Esophagus muscularis mucosa (tissue), 4 donors: Measurements from ENCODE around the gene ACTC1.

Experiments
- EP300 ChIP-seq: sonication (generic); formaldehyde crosslinking; IDR thresholded peaks from one replicate; pipeline ENCODE4 v1.6.1; 2017; ENCODE audit warnings: antibody characterized with exemption
- POLR2A ChIP-seq: fragments of 450-650 bp; IDR thresholded peaks from one replicate; pipeline ENCODE4 v1.6.1; 2017; ENCODE audit warnings: antibody characterized with exemption, moderate library complexity, mild to moderate bottlenecking, low read depth
- TF ChIP-seq, protein P1 (sequence below), 3 experiments: fragments of 200-600 bp in 2 of 3; fragments of 450-650 bp in 1 of 3; sonication (generic) in 2 of 3; IDR thresholded peaks; one replicate each; pipeline ENCODE4 v1.5.1; 2017 to 2019; ENCODE audit warnings: antibody characterized with exemption in 3 of 3, mild to moderate bottlenecking in 2 of 3, moderate library complexity in 1 of 3

DNA sequence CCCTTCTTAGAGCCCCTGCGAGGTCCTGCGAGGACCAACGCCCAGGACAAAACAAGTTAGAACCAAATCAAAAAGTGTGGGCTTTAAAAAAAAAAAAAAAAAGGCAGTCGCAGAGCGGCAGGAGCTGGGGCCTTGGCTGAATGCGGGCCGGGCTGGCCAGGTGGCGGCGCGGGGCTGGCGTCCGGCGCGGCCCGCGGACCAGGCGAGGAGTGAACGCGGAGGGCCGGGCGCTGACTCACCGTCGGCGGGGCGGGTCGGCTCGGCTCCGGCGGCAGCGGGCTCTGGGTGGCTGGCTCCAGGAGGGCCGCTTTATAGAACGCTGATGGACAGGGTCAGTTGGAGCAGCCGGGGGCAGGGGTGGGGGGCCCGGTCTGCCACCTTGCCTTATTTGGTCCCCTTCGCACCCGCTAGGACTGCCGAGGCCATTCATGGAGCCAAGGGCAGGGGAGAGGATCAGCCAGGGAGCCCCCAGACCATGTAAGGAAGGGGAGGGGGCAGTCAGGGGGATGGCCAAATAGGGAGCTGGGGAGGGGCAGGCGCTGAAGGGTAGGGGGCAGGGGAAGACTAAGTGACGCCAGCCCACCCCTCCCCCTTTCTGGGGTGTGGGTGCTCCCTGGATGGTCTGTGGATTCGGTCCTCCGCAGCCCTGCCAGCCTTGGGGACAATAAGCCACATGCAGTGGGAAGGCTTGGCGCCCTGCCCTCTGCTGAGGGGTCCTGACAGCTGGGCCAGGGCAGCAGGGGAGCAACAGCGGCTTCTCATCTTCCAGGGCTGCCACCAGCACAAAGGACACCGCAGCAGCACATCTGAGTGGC, at the start of gene ACTC1:
- TF ChIP-seq, protein P1, sequence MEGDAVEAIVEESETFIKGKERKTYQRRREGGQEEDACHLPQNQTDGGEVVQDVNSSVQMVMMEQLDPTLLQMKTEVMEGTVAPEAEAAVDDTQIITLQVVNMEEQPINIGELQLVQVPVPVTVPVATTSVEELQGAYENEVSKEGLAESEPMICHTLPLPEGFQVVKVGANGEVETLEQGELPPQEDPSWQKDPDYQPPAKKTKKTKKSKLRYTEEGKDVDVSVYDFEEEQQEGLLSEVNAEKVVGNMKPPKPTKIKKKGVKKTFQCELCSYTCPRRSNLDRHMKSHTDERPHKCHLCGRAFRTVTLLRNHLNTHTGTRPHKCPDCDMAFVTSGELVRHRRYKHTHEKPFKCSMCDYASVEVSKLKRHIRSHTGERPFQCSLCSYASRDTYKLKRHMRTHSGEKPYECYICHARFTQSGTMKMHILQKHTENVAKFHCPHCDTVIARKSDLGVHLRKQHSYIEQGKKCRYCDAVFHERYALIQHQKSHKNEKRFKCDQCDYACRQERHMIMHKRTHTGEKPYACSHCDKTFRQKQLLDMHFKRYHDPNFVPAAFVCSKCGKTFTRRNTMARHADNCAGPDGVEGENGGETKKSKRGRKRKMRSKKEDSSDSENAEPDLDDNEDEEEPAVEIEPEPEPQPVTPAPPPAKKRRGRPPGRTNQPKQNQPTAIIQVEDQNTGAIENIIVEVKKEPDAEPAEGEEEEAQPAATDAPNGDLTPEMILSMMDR (IDR thresholded peaks at IDR 0.05) = peak in 1 of 3 experiments; percentile 18
- TF ChIP-seq EP300 (no peak), POLR2A (no peak)
